Measurements from ENCODE around the gene RYR3.

Gene RYR3

DNA sequence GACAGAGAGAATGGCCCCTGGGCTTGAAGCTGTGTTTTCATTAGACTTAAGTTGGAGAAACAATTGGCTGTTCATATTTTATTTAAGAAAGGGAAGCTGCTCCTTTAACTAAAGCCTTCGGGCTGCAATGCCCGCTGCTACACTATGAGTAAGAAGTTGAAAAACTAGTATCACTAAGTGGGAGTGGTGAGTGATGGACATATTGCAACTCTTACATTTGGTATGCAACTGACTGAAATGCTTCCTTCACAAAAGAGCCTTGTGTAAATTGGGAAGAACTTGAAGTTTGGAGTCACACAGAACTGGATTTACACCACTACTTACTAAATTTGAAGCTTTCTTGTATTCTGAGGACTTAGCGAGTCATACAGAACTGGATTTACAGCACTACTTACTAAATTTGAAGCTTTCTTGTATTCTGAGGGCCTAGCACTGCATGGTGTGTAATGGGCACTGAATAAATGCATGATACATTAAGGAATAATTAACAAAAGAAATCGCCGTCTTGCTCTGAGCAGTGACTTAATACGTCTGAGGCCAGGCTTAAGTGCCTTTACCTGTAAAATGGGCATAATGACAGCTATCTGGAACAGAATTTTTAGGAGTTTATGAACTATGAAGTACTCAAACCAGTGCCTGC is 149.5 kb downstream of the RYR3 start:
- Histone ChIP-seq H3K9me3 (ENCODE audit: severe bottlenecking) (no peaks in the 10 kb centered on the region), H3K27me3 (ENCODE audit: insufficient read depth, poor library complexity, severe bottlenecking) (no peaks in the 10 kb centered on the region), H3K4me3 (ENCODE audit: severe bottlenecking) (no peak overlapping the region), H3K4me1 (ENCODE audit: insufficient read depth, poor library complexity, severe bottlenecking) (peaks cover 17% of the 10 kb centered on the region), H3K27ac (ENCODE audit: poor library complexity, severe bottlenecking) (peak overlapping the region; percentile 23), H3K36me3 (ENCODE audit: low read depth) (no peaks in the 10 kb centered on the region)
- ATAC-seq (ENCODE audit: low read depth), result peak; percentile 94
- DNase-seq (ENCODE audit: low spot score), result no peak
- no peak for TF ChIP-seq CTCF (IDR thresholded peaks at IDR 0.05; ENCODE audit: poor library complexity, severe bottlenecking)

- H3K27me3 ChIP-seq (ENCODE audit: insufficient read depth, poor library complexity, severe bottlenecking), result no peaks in the 10 kb centered on the region
- DNase-seq (ENCODE audit: low spot score) (no peak), ATAC-seq (ENCODE audit: low read depth) (no peak)
- no peaks in the 10 kb centered on the region for H3K36me3 ChIP-seq (ENCODE audit: low read depth)
- no peak overlapping the region for H3K4me3 ChIP-seq (ENCODE audit: severe bottlenecking)
- no peak for TF ChIP-seq CTCF (IDR thresholded peaks at IDR 0.05; ENCODE audit: poor library complexity, severe bottlenecking)
- no peaks in the 10 kb centered on the region for H3K9me3 ChIP-seq (ENCODE audit: severe bottlenecking)
- no peak overlapping the region for H3K27ac ChIP-seq (ENCODE audit: poor library complexity, severe bottlenecking)
- peaks cover 17% of the 10 kb centered on the region for H3K4me1 ChIP-seq (ENCODE audit: insufficient read depth, poor library complexity, severe bottlenecking)
These were observed 150.9 kb downstream of the RYR3 start for GRCh38 chr15:33461671-33462070.

DNA sequence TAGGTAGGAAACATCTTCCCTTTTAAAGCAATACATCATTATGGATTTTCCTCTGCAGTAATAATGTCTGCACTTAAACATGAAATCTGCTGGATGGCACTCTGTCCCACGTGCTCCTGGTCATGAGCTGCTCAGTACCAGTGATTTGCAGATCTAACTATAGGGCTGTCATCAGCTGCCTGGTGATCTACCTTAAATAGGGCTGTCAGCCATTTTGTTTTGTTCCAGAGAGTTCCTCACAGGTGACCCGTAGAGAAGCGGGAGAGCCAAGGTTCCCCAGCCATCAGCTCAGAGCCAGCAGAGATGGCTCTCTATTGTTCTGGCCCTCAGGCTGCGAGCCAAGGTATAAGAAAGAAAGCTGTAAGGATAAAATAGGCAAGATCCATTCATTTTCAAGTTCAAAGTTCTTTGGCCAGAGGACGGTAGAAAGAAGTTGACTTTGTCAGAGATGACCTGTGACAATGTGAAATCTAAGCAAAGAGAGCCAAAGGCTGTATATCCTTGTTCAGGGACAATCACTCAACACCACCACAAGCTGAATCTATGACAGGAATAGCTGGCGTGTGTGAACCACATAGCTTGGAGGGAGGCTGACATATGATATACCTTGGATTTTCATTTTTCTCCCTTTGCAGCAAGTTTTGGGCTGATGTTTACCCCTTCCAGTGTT is 156.5 kb downstream of the RYR3 start:
- DNase-seq (ENCODE audit: low spot score), result no peak
- ATAC-seq (ENCODE audit: low read depth), result no peak
- TF ChIP-seq CTCF (IDR thresholded peaks at IDR 0.05; ENCODE audit: poor library complexity, severe bottlenecking), result no peak

GRCh38 chr15:33467816-33468163 is 157.0 kb downstream of the RYR3 start:
- Histone ChIP-seq H3K36me3 (ENCODE audit: low read depth) (no peaks in the 10 kb centered on the region), H3K4me1 (ENCODE audit: insufficient read depth, poor library complexity, severe bottlenecking) (no peaks in the 10 kb centered on the region), H3K9me3 (ENCODE audit: severe bottlenecking) (no peaks in the 10 kb centered on the region), H3K4me3 (ENCODE audit: severe bottlenecking) (no peak overlapping the region), H3K27me3 (ENCODE audit: insufficient read depth, poor library complexity, severe bottlenecking) (no peaks in the 10 kb centered on the region), H3K27ac (ENCODE audit: poor library complexity, severe bottlenecking) (no peak overlapping the region)
- DNase-seq (ENCODE audit: low spot score) (no peak), ATAC-seq (ENCODE audit: low read depth) (no peak)
- no peak for TF ChIP-seq CTCF (IDR thresholded peaks at IDR 0.05; ENCODE audit: poor library complexity, severe bottlenecking)

More for the DNA sequence above, 156.5 kb downstream of the RYR3 start:
- no peaks in the 10 kb centered on the region for H3K4me1 ChIP-seq (ENCODE audit: insufficient read depth, poor library complexity, severe bottlenecking)
- H3K27ac ChIP-seq (ENCODE audit: poor library complexity, severe bottlenecking), result no peak overlapping the region
- H3K9me3 ChIP-seq (ENCODE audit: severe bottlenecking), result no peaks in the 10 kb centered on the region
- no peaks in the 10 kb centered on the region for H3K27me3 ChIP-seq (ENCODE audit: insufficient read depth, poor library complexity, severe bottlenecking)
- H3K4me3 ChIP-seq (ENCODE audit: severe bottlenecking), result no peak overlapping the region
- no peaks in the 10 kb centered on the region for H3K36me3 ChIP-seq (ENCODE audit: low read depth)

DNA sequence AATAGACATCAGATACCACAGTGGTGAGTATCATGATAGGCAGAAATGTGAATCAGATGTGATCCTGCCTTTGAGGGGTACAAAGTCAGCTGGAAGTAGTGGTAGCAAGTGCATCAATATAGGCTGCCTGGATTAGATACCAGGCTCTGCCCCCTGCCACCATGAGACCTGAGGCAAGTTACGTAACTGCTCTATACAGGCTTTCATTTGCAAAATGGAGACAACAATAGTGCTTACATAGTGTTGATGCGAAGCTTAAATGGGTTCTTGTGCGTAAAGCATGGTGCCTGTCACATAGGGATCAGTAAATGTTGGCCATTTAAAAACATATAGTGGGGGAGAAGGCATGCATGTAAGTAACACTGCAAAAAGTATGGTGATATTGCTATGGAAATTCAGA is 158.0 kb downstream of the RYR3 start:
- no peak overlapping the region for H3K27ac ChIP-seq (ENCODE audit: poor library complexity, severe bottlenecking)
- DNase-seq (ENCODE audit: low spot score) (no peak), ATAC-seq (ENCODE audit: low read depth) (no peak)
- H3K4me1 ChIP-seq (ENCODE audit: insufficient read depth, poor library complexity, severe bottlenecking), result no peaks in the 10 kb centered on the region
- no peak overlapping the region for H3K4me3 ChIP-seq (ENCODE audit: severe bottlenecking)
- no peaks in the 10 kb centered on the region for H3K9me3 ChIP-seq (ENCODE audit: severe bottlenecking)
- no peaks in the 10 kb centered on the region for H3K36me3 ChIP-seq (ENCODE audit: low read depth)
- H3K27me3 ChIP-seq (ENCODE audit: insufficient read depth, poor library complexity, severe bottlenecking), result no peaks in the 10 kb centered on the region
- TF ChIP-seq CTCF (IDR thresholded peaks at IDR 0.05; ENCODE audit: poor library complexity, severe bottlenecking), result no peak
